Stimulated activated CD4-positive, alpha-beta T cell treated with anti-CD3 and anti-CD28 coated beads, Interleukin-15, amount 100 ng/mL, for 24 hours (primary cell): ENCODE data around the gene PAX2.

Source experiments
- DNase-seq: peaks from one replicate; pipeline ENCODE4 v3.0.0-alpha.2; 2020

Gene PAX2

DNA sequence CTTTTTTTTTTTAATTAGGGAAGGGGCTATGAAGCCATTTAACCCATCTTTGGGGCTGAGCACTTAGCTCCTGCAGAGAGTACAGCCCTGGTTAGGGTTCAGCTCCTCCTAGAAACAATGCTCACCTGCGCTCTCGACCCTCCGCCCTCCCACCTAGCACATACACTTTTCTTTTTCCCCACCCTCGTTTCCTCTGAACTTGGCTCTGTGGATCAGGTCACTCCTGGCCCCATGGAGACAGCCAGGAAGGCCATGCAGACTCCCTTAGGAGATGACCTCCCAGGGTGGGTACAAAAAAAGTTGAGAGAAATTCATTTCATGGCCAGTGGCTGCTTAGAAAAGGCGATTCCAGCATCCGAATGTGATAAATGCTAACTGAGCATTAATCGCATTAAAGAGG is 15.8 kb downstream of the PAX2 start:
- DNase-seq = no peak

DNA sequence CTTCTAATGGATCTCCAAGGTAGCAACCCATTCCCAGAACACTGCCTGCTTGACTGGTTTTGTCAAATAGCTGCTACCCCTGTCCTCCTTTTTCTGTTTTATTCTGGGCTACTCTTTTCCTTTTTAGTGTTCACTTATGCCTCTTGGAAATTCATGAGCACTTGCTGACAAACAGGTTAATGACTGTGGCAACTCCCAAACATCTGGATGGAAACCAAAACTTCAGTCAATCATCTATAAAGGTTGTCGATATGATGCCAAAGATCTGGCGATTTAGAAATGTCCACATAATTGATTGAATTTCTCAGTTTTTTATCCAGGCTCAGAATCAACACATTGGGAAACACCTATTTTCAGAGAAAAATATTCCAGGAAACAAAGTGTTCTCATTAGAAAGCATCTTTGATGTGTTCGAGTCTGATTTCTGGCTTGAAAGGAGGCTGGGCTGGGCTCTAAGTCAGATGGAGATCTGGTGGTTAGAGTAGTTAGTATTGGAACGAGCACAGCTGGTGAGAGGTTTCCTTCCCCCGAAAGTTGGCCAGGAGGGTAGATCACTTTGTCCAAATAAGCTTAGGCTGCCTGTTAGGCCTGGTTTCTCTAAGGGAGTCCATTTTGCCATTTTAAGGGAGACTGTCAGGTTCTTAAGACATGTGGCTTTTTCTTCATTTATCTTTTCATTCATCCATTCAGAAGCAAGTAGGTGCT is 17.8 kb downstream of the PAX2 start:
- no peak for DNase-seq

DNA sequence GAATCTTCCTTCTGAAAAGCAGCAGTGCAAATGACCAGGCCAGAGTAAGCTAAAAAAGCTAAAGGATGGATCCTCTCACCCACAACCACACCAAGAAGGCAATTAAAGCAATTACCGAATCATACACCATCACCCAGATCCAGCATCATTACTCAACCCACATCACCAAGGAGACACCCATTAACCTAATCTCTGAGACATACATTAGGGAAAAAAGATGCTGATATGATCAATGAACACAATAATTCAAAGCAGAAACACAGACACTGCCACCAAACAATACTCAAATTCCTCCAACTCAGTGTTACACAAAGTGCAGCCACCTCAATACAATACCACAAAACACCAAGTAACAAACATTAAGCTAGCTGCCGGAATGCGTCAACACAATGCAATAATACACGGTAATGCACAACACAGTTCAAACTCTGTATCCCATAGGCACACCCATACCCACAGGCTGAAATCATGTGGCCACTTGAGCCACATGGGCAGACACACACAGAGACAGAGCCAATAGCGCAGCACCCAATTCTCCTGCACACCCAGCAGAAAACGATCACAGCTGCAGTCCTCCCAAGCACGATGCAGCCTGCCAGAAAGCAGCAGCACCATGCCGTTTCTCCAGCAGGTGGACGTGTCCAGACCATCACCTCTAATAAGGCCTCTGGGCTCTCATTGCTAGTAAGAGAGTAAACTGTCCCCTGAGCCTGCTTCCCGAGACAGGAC is 21.5 kb downstream of the PAX2 start:
- no peak for DNase-seq

DNA sequence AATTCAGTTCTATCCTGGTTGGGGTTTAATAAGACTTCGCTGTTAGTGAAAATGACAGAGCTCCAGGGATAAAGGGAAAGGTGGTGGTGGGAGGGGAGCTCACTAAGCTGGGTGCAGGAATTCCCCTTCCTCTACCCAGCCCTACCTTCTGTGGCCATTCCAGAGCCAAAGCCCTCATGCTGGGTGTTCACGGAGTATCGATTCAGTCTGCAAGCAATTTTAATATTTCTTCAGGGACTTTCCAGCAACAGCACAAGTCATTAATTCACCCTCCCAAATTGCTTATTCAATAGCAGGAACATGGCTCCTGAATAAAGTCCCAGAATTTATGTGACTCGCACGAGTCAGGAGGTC is 22.0 kb downstream of the PAX2 start:
- no peak for DNase-seq

DNA sequence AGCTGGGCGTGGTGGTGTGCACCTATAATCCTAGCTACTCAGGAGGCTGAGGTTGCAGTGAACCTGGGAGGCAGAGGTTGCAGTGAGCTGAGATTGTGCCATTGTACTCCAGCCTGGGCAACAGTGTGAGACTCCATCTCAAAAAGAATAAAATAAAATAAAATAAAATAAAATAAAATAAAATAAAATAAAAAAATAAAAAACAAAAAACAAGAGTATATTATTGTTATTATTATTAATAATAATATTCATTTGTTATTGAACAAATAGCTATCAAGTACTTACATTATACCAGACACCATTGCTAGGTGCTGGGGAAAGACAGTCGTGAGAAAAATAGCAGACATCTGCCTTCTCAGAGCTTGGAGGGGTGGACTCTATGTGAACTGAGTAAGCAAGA is 24.1 kb downstream of the PAX2 start:
- DNase-seq = no peak

DNA sequence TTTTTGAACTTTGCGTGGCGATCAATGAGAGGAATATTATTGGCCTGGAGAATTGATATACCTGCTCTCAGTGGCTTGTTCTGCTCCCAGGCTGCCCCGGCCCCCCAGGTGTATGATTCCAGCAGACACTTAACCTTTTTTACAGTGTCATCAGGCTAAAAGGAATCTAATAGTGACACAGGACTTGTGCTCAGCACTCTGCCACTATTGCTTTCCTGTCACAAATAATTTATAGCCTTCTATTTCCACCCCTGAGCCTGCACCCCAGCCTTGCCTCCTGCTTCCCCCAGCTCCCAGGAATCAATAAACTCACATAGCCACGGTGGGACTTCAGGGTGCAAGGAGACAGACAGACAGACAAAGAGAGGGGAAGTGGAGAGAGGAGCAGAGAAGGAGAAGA is 28.3 kb downstream of the PAX2 start:
- no peak for DNase-seq

DNA sequence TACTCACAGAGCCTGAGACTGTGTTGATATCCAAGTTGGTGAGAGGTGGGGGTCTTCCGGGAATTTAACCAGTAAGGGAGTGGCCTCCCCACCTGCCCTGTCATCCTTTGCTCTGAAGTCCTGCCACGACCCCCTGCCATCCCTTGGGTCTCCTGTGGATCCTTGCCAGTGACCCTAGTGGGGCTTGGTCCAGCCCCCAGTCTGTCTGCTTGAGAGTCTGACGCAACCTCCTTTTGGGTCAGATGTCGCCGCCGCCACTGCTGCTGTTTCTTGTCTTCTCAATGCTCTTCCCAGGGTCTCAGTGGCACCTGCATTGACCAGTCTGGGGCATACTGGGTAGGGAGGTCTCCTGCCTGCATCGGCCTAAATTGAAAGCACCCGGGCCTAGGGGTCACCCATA is 28.8 kb downstream of the PAX2 start:
- DNase-seq = no peak

DNA sequence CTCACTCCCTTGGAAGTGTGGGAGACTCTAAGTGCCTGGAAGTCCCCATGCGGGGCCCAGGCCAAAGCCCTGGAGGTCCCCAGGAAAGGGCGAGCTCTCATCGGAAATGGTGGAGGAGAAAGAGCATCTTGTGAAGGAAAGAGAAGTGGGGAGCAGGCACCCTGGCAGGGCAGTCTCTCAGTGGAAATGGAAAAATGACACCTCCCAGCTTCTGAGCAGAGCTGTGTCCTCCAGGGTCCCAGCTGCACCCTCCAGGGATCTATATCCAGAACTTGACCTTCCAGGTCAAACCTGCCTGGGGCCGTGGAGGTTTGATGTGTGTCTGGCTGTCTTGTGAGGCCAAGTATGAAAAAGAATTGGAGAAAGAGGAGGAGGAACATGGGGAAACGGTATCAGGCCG is 29.5 kb downstream of the PAX2 start:
- no peak for DNase-seq

DNA sequence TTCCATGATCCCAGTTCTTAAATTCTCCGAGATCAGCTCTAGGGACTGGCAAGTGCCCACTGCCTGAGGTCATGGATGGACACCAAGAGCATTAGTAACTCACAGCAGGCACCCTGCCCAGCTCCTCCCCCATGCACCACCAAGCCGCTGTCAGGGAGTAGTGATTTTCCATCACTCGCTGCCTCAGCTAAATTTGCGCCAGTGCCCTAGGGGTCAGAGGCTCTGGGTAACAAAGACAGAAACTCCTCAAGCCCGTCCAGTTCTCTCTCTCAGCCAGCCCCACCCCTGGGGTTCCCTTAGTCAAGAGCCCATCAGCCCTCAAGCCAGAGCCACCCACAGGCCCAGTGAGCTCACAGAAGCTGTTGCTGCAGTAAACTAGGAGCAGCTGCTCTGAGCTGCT is 30.0 kb downstream of the PAX2 start:
- DNase-seq = no peak

DNA sequence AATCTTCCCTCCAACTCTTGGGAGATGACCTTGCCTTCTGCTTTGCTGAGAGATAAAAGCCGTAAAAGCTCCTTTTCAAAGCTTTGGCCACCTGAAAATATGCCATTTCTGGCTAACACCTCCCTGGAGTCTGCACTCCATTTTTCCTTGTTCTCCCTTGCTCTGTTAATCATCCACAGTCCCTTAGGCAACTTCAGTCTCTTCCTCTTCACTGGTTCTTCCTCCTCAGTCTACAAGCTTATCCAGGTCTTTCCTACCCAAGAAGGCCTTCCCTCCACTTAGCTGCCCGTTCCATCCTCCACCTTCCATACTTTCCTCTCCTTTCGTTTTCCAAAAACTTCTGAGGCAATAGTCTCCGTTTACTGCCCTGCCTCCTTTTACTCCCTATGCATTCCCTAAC is 30.5 kb downstream of the PAX2 start:
- no peak for DNase-seq

DNA sequence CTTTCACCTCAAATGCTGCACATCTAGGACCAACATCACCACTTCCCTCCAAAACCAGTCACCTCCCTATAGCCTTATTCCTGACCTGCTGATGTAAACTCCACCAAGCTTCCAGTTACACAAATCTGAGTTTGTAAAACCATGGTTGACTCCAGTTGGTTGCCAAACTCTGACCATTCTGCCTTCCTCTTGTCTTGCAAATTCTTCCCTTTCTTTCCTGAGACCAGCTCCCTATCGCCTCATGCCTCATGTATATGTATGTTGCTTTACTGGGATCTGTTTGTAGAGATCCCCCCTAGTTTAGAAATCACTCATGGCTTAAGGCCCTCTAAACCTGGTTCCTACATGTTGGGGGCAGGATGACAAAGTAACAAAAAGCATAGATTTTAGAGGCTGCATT is 31.3 kb downstream of the PAX2 start:
- DNase-seq = no peak

DNA sequence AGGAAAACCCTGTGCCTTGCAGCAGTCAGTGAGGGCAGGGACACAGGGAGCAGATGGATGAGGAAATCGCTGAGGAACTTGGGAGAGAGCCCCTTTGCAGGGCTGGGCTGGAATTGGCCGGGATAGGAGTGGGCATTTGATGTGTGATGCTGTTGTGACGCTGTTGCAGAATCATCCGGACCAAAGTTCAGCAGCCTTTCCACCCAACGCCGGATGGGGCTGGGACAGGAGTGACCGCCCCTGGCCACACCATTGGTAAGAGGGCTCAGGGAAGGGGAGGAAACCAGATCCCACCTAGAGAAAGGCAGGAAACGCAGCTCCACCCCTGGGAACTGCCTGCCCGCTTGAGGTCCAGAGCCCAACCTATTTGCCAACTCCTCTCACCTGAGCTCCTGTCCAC is 33.9 kb downstream of the PAX2 start:
- no peak for DNase-seq

DNA sequence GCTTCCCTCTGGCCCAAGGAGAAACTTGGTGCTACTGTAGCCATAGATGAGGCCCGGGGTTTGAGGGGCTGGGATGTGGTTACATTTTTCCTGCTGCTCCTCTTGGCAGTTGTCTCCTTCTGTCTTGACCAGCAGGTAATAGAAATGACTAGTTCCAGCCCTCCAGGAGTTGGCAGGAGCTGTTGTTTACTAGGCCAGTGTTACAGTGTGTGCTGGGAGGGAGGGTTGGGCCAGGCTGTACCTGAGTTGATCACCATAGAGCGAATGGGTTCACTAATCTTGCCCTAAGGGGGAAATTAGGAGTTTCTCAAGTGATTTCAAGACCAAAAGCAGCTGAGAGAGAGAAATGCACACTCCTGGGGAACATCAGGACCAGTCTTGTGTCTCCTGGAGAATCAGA is 34.9 kb downstream of the PAX2 start:
- no peak for DNase-seq

DNA sequence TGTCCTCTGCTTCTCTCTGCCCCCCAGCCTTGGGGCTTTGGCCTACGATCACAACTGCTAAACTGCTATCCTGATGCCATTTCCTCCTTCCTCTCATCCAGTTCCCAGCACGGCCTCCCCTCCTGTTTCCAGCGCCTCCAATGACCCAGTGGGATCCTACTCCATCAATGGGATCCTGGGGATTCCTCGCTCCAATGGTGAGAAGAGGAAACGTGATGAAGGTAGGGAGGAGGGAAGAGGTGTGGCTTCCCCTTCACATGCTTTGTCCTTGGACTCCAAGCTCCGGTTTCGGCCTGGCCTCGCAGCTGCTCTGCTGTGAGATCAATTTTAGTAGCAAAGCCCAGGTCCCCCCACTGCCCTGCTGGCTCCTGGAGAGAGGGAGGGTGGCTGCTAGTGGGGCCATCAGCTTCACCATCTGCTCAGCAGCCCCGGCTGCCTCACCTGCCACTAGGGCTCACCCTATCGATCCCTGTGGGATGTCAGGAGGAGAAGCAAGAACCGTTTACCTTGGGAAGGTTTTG is 35.8 kb downstream of the PAX2 start:
- no peak for DNase-seq

DNA sequence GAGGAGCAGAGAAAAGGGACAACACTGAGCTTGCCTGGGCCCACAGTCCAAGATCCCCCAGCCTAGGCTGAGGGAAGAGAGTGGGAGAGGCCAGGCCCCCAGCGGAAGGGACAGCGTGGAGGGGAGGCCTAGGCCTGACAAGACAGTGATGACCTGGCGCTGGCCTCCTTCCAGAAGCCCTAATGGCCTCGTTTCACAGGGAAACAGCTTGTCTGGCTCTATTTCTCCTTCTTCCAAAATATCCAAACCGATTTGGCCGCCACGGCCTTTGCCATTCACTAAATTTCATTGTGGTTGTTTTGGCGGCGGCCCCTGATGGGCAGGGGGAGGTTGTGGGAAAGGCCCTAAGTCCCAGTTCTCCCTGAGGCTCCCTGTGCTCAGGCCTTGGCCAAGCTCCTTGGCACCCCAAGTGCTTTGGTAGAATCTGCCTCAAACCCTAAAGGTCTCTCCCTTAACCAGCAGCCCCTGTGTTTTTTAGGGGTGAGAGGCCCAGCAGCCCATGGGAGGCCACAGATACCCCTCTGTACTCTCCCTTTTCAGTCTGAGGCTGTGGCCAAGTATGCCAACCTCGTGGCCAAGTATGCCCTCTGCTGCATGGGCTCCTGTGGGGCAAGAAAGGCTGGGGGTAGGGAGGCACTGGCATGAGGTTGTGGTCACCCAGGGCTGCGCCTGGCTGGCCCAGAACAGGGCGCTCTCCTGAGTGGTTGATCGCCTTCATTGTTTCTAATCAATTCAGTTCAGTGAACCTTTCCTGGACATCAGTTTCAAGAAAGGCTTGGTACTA is 37.3 kb downstream of the PAX2 start:
- no peak for DNase-seq

DNA sequence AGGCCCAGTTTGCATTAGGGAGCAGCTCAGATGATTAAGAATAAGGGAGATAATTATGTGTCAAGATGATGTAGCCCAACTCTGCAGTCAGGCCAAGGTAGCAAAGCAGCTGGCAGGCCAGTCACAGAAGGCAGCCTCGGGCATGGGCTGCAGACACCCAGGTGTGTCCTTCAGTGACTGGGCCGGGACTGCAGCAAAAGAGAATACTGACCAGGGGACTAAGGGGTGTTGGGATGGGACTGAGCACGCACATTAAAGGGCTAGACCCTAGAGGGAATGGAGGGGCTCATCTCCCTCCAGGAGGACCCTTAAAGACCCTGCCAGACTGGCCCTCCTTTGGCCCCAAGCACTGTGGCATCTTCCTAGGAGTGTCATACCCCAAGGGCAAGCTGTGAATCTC is 38.7 kb downstream of the PAX2 start:
- DNase-seq = no peak

DNA sequence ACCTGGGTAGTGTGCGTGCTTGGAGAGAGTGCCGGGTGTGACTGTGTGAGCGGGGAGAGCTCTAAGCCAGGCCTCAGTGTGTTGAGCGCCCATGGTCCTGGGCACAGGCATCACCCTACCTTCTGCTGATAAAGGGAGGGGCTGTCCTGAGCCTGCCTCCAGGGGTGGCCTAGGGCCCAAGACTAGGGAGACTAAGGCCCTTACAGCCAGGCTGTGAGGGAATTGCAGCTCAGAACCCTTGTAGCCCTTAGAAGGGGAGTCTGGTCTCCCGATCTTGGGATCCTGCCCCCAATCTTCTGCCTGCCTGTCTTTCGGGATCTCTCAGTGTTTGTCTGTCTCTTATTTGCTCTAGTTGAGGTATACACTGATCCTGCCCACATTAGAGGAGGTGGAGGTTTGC is 41.2 kb downstream of the PAX2 start:
- no peak for DNase-seq

DNA sequence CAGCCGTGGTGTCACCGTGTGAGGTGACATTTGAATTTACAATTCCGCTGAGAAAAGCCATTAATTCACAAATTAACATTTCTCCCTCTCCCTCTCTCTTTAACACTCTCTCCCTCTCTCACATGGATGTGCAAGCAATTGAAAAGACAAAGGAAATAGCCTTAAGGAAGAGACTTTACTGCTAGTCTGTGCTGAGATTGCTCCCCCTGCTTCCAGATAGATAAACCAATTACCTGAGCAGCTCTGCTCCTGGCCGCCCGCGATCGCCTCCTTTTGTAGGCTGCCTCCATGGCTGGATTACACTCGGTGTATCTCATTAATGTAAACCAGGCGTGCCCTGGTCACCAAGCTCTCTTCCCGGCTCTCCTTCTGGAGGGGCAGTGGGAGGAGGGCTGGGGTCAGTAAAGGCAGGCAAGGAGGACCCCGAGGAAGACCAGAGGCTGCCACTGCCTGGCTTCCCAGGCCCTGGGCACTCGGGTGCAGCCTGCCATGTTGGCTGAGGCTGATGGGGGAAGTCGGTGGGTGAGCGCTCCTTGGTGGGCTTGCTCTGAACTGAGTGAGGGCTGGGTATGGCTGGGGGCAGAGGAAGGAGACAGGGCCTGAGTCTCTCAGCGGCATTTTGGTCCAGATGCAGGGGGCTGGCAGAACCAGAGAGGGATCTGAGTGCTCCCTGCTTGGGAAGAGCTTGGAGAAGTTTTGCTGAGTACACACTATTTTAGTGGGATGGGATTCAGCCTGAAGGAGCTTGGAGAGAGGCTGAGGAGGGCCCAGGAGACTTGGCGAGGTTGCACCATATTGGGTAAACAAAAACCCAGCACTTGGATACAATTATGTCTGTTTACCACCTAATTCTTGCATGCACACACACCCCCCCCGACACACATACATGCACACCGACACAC is 42.9 kb downstream of the PAX2 start:
- DNase-seq = no peak

DNA sequence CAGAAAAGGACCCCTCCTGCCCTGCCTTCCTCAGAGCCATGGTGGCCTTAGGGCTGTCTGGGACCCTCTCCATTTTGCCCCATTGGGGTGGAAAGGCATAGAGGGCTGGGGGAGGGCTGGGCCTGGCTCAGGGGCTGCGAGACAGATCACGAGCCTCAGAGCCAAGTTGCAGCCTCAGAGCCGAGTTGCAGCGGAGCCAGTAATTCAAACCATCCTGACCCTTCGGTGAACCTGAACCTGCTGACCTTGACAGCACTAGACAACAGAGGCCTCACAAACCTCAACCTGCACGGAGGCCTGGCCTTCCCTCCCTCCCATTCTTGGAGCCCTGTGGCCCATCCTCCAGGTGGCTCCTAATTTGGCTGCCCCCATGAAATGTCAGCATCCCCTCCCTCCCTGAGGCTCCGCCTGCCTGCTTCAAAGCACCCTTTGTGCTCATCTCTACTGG is 45.4 kb downstream of the PAX2 start:
- DNase-seq = no peak

DNA sequence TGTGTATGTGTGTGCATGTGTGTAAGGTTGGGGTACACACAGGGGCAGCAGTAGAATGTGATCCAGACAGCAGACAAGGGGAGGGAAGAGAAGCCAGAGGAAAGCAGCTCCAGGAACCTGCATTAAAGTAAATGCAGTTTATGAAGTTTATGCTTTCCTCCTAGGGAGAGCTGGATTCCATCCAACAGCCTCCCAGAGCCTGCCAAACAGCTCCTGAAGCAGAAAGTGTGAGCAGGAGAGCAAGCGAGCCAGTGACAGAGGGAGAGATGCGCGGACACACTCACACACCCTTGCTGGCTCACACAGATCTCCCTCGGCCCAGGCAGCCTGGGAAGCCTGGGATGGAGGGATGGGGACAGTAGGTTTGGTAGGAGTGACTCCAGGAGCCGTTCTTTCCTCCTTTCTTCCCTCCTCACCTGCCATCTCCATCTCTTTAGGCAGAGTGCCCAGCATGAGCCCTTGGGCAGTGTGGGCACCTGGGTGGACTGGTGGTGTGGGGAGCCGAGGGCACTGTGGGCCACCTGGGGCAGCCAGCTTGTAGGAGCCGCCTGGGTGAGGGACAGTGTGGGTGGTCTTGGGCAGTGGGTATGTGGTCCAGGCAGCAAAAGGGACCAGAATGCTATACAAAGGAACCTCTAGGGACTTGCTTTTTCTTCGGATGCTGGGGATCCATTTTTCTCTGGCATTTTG is 46.1 kb downstream of the PAX2 start:
- DNase-seq = no peak

DNA sequence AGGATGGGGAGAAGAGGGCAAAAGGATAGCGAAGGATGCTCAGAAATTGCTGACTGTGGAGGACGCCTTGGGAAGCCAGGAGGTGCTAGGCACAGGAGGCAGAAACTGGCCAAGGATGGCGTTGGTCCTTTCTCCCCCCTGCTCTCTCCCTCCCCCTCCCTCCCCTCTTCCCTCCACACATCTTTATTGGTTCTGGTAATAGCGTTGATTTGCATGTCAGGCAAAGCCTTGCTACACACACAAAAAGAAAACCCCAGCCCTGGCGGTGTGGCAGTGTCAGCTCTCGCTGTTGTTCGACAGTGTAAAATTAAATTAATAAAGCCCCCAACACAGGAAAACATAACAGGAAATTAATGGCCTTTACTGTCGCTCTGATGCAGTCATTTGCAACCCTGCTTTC is 47.2 kb downstream of the PAX2 start:
- no peak for DNase-seq

DNA sequence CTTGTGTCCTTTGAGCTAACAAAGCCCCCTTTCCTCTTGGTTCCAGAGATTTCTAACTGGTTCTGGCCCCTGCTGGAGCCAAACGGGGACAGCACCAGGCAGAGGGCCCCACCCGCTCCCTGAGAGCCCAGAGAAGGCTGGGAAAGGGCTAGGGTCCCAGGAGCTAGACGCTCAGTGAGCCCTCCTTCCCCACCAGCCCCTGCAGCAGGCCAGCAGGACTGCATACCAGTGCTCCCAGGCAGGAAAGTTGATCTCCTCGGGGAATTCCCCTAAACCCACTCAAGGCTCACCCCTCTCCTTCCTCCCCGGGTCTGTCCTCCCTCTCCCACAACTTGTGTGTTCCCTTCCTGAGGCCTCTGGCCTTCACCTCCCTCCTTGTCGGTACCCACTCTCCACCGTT is 47.7 kb downstream of the PAX2 start:
- DNase-seq = no peak
